DMS53 (cell line): ENCODE measurements around the gene PET100.

Source experiments
- DNase-seq: peaks from one replicate; lab custom pipeline; 2025; lab: John Stamatoyannopoulos, UW

PET100 gene

DNA sequence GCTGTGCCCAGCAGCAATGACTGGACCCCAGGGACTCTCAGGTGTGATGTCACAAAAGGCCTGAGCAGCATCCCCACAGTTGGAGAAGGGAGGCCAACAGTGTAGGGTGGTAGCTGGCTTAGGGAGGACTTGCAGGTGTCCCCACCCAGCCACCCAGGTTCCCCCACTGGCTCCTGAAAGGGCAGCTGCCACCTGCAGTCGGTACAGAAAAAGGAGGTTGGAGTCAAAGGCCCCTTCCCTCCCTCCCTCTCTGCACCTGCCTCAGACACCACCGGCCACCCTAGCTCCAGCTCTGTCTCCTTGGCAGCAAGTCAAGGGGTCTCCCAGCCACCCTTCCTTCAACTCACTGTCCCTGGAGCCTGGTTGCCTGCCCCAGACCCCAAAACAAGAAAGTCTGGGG is 4.1 kb downstream of the PET100 start, which contains the start of gene PCP2:
Gene PCP2 (minus strand): TSS at position 22 of the 400 bp plus-strand sequence. CDS start 262 bp downstream, outside the sequence.
- DNase-seq: no peak

DNA sequence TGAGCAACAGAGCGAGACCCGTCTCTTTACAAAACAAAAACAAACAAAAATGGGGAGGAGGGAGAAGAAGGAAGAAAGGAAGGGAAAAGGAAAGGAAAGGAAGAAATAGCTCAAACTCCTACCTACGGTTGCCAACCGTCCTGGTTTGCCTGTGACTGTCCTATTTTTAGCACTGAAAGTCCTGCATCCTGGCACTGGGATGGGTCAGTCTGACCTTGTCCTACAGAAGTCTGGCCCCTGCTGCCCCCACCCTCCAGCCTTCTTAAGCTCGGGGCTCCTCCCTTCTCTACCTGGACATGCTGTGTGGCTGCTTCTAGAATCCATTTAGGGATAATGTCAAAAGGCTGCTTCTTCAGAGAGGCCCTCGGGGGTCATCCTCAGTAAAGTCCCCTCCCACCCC is 6.1 kb downstream of the PET100 start:
- DNase-seq: no peak

DNA sequence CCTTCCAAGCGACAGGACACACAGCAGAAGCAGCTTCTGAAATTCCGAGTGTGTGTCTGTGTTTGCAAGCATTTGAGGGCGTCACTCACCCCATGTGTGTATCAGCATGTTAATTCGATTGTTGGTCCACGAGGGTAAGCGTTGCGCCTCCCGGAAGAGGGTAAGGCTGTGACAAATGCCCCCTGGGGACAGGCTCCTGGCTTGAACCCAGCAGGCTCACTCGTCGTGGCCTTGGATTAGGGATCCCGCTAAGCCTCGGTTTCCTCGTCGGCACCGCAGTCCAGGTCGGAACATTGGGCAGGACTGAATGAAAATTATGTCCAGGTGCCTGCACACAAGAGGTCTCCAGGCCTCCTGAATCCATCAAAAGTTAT is 6.7 kb downstream of the PET100 start:
- no peak for DNase-seq

DNA sequence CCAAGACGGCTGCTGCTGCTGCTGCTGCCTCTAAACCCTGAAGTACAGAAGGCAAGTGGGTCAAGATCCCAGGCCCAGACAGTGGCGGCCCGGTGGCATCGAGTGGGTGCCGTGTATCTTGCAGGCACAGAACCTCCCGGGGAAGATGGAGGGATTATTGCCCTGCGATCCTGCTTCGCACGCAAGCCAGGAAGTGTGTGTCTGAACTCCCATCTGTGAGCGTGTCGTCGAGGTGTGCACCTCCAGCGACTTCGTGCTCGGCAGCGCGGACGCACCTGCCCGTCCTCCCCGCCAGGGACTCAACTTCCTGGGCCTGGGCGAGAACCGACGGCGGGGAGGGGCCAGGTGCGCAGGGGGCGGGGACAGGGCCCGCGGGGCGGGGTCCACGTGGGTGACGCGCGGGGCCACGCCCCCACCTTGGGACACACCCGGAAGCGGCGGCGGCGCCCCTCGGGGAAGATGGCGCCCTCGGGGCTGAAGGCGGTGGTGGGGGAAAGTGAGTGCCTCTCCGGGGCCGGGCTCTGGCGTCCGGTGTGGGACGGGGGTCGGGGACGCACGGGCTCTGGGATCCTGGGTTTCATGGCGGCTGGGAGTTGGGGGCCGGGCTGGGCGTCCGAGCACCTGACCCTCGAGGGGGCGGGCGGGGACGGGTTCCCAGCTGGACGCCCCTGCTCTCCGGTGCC is 7.2 kb downstream of the PET100 start, which contains the start of gene STXBP2:
Gene STXBP2 (plus strand): TSS at position 420 of the 683 bp plus-strand sequence. CDS start 40 bp downstream, at position 460.
- DNase-seq: peak; percentile 93

DNA sequence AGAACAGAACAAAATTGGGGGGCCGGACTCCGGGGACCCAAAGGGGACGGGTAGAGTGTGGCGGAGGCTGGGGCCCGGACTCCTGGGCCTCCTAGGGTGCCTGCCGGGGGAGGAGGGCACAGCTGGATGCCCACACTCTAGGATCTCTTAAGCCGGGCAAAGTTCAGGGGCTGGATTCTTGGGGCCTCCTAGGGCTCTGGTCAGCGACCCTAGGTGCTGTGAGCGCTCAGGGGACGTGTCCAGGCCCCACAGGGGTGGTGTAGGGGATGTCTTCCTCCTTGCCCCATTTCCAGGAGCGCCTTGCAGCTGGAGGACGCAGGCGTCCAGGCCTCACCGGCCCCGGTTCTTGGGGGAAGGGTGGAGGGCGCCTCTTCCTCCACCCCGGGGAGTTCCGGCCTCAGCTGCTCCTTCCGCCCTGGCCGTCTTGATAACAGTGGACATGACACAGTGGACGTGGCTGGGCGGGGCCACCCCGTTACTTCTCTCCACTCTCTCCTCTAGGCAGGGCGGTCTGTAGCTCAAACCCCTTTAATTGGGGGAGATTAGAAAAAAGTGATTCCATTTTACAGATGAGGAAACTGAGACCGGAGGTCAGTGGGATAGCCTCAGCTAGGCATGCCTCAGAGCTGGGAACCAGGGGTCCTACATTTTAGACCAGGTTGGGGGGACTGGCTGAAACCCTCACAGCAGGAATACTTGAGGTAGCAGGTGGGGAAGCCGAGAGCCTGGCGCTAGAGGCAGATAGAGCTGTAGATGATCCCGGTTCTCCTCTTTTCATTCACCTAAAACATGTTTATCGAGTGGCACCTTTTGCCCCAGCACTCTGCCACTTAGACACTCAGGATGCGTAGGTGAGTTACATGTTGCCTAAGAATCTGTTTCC is 8.0 kb downstream of the PET100 start:
- DNase-seq: peak; percentile 52

DNA sequence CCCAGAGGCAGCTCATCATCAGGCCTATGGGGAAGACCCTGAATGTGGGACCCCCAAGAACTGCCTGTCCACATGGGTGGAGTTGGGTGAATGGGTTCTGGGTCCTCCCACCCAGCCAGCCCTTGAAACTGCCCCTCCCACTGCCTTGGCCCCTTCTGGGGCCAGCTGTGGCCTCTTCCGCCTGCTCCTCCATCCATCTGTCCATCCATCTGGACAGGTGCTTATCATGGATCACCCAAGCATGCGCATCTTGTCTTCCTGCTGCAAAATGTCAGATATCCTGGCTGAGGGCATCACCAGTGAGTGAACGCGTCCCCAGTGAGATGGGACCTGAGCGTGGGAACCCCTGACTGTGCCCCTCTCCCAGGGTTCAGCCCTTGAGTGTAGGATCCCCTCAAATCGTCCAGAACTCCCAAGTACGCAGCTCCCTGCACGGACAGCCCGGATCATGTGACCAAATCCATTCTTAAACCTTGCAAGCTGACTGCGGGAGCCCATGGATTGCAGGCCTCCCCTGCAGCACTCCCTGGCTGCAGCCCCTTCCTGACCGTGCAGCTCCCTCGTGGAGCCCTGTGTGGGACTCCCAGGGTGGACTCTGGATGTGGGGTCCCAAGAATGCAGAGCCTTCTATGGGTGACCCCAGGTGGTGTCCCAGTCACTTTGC is 9.3 kb downstream of the PET100 start:
- no peak for DNase-seq

DNA sequence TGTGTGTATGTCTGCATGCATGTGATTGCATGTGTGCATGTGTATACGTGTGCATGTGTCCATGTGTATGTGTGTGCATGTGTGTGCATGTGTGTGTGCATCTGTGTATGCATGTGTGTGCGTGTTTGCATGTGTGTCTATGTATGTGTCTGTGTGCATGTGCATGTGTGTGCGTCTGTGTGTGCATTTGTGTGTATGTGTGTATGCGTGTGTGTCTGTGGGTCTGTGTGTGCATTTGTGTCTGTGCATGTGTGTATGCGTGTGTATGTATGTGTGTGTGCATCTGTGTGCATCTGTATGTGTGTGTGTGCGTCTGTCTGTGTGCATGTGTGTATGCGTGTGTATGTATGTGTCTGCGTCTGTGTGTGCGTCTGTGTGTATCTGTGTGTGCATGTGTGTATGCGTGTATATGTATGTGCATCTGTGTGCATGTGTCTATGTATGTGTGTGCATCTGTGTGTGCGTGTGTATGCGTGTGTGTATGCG is 10.3 kb downstream of the PET100 start:
- DNase-seq: no peak

DNA sequence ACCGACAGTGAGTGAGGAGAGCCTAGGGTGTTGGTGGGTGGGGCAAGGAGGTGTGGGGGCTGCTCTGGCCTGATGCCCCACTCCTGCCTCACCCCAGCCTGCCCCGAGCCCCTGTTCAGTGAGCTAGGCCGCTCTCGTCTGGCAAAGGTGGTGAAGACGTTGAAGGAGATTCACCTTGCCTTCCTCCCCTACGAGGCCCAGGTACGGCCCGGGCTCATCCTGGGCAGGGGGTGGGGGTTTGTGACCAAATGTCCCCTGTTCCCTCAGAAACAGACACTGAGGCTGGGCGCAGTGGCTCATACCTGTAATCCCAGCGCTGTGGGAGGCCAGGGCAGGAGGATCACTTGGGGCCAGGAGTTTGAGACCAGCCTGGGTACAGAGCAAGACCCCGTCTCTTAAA is 11.2 kb downstream of the PET100 start:
- no peak for DNase-seq

DNA sequence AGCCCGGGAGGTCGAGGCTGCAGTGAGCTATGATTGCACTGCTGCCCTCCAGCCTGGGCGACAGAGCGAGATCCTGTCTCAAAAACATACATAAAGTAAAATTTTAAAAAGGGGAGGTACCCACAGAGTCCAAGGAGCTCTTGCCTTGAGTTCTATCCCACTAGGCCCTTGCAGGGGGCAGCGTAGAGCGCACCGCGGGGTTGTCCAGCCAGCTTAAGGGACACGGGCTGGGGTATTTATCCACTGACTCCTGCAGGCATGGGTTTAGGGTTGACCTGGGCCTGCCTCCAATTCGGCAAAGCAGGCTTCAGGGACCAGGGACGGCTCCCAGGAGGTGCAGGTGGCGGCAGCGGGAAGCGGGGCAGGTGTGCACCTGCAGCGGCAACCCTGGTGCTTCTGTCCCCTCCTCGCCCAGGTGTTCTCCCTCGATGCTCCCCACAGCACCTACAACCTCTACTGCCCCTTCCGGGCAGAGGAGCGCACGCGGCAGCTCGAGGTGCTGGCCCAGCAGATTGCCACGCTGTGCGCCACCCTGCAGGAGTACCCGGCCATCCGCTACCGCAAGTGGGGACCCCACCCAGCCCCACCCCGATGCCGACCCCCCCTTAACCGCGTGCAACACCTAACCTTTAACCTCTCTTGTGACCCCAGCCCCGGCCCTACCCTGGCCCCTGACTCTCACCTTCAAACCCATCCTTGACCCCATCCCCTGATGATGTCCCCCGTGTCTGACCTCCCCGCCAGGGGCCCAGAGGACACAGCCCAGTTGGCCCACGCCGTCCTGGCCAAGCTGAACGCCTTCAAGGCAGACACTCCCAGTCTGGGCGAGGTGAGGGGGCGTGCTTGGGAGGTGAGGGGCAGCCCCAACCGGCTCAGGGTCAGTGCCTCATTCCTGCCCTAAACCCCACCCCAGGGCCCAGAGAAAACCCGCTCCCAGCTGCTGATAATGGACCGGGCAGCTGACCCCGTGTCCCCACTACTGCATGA is 12.0 kb downstream of the PET100 start:
- no peak for DNase-seq

DNA sequence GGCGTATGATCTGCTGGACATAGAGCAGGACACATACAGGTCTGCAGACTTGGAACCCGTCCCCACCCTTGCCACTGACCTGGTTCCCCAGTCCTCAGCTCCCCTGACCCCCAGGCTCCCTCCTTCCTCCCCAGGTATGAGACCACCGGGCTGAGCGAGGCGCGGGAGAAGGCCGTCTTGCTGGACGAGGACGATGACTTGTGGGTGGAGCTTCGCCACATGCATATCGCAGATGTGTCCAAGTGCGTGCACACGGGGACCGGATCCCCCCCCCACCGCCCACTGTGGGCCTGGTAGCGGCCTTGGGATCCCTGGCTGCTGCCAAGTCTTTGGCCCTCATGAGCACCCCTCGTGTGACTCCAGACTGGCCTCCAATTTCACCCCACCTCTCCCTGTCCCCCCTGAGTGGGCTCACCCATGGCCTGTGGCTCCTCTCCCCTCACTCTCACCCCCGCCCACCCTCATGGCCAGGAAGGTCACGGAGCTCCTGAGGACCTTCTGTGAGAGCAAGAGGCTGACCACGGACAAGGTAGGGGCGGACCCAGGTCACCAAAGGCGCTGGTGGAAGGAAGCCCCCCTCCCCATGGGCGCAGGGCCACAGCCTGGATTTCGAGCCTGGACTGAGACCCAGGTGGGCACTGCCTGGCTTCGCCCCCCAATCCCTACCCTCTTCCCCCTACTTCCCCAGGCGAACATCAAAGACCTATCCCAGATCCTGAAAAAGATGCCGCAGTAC is 12.9 kb downstream of the PET100 start:
- no peak for DNase-seq

DNA sequence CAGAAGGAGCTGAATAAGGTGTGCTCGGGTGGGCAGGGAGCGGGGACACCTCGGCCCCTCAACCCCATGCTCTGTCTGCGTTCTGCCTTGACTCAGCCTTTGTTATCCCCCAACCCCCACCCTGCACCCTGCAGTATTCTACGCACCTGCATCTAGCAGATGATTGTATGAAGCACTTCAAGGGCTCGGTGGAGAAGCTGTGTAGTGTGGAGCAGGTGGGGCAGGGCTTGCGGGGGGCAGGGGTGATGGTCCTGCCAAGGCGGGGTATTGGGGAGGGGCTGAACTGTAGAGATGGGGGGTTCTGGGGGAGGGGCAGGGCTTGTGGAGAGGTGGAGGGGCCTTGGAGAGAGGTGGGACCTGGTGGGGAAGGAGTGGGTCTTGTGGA is 13.4 kb downstream of the PET100 start:
- DNase-seq: no peak

DNA sequence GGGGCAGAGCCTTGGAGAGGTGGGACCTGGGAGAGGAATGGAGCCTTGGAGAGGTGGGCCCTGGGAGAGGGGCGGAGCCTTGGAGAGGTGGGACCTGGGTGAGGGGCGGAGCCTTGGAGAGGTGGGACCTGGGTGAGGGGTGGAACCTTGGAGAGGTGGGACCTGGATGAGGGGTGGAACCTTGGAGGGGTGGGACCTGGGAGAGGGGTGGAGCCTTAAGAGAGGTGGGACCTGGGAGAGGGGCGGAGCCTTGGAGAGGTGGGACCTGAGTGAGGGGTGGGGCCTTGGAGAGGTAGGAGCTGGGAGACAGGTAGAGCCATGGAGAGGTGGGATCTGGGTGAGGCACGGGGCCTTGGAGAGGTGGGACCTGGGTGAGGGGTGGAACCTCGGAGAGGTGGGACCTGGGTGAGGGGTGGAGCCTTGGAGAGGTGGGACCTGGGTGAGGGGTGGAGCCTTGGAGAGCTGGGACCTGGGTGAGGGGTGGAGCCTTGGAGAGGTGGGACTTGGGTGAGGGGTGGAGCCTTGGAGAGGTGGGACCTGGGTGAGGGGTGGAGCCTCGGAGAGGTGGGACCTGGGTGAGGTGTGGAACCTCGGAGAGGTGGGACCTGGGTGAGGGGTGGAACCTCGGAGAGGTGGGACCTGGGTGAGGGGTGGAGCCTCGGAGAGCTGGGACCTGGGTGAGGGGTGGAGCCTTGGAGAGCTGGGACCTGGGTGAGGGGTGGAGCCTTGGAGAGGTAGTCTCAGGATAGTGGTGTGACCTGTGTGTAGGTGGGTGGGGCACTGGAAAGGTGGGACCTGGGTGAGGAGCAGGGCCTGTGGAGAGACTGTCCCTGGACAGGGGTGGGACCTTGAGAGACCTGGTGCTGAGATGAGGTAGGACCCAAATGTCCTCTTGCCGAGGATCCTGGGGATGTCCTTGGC is 14.3 kb downstream of the PET100 start:
- DNase-seq: peak; percentile 44

DNA sequence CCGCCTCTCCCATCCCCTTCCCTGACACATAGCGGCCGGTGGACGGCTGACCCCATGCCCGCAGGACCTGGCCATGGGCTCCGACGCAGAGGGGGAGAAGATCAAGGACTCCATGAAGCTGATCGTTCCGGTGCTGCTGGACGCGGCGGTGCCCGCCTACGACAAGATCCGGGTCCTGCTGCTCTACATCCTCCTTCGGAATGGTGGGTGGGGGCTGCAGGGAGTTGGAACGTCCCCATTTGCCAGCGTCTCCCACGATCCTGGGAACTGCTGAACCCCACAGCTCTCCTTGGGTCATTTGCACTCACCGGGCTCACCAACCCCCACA is 14.9 kb downstream of the PET100 start:
- DNase-seq: no peak

DNA sequence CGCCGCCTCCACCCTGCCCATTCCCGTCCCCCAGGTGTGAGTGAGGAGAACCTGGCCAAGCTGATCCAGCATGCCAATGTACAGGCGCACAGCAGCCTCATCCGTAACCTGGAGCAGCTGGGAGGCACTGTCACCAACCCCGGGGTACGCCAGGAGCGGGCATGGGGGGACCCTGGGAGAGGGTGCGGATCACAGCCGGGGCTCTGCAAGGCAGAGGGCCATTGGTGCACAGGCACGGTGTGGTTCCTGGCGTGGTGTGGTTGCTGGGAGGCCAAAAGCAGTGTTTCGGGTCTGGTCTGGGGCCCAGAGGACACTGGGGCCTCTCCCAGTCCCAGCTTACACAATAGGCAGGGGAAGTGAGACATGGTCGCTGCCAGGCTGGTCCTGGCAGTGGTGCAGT is 15.6 kb downstream of the PET100 start:
- DNase-seq: no peak

DNA sequence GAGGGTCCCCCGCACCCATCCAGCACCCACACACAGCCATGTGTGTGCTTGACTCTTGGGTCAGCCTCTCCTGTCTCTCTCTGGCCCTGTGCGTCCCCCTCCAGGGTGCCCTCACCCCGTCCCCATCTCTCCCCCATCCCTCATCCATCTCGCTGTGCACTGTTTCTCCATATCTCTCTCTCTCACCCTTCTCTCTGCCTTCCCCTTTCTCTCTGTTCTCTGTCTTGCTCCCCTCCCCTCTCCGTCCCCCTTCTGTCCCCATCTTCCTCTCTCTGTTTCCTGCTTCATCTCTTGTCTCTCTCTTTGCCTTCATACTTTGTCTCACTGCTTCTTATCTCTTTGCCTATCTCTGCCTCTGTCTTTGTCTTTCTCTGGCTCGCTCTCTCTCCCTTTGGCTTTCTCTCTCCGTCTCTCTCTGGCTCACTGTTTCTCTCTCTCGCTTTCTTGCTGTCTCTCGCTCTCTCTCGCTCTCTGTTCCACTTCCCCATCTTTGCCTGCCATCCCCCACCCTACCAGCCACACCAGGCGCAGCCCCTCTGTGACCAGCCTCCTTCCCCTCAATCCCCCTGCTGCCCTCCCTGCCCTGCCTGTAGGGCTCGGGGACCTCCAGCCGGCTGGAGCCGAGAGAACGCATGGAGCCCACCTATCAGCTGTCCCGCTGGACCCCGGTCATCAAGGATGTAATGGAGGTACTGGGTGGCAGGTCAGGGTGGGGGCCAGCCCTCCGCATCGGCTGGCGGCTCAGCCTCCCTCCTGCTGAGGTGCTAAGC is 16.2 kb downstream of the PET100 start:
- no peak for DNase-seq

DNA sequence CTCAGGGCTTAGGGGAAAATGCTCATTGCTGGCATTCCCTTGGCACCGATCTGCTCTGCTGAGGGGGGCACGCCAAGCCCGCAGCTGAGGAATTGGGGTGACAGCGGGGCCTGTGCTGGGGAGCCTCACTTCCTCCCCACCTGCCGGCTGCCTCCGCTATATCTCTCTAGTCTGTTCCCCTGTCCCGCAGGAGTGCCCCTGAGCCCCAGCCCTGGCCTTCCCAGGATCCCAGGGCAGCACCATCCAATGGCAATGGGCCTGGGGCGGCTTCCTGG is 16.8 kb downstream of the PET100 start:
- no peak for DNase-seq

DNA sequence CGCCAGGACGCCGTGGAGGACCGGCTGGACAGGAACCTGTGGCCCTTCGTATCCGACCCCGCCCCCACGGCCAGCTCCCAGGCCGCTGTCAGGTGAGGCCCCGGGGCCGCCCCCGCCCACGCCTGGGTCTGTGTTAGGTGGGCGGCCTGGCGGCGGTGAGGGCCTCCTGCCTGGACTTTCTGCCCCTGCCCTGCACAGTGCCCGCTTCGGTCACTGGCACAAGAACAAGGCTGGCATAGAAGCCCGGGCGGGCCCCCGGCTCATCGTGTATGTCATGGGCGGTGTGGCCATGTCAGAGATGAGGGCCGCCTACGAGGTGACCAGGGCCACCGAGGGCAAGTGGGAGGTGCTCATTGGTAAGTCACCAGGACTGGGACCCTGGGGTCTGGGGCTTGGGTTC is 17.6 kb downstream of the PET100 start:
- no peak for DNase-seq

DNA sequence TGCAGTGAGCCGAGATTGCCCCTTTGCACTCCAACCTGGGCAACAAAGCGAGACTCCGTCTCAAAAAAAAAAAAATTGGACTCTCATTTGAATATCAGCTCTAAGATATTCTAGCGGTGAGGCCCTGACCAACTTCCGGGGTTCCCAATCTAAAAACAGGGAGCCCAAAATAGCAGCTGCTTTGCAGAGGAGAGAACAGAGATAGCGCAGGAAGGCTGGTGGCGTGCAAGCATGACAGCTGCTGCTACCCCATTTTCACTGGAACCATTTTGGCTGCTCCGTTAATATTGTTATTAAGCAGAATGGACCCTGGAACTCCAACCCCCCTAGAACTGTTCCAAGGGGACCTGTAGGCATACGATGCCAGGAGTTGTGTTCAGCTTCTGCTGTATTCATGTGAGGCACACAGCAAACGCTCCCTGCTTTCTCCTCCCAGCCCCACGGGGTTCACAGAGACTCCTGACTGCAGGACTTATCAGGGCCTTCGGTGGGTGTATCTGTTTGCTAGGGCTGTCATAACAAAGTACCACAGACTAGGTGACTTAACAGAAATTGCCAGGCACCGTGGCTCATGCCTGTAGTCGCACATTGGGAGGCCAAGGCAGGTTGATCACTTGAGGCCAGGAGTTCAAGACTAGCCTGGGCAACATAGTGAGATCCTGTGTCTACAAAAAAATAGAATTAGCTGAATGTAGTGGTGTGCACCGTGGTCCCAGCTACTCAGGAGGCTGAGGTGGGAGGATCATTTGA is 18.8 kb downstream of the PET100 start:
- no peak for DNase-seq
